Measurements from ENCODE around the gene SPATS1. TPM values are rescaled to one million over a fixed set of nuclear protein-coding genes. Genes with fewer than 3 reads are reported as not detected.

Gene SPATS1
- total RNA-seq, 4 donors from 2014 or later, result not detected

DNA sequence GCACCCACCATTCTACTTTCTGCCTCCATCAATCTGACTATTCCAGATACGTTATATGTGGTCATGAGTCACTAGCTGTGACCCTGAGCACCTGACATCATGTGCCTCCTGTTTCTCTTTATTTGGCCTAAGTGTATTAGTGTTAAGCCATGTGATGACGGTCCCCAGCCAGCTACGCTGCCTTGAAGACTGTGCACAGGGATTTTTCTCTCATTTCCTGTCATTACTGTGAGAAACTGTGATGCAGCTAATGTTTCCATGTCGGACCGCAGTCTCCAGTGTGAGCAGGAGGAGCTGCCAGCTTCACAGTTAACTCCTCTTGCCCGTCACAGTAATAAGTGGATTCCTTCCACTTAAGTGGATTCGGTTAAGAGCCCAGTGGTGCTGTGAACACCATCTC lies 9.9 kb upstream of the SPATS1 start:
- no peaks in the 10 kb centered on the region for H3K36me3 ChIP-seq
- no peak for ATAC-seq
- no peaks in the 10 kb centered on the region for H3K4me1 ChIP-seq
- H3K27ac ChIP-seq, result no peak overlapping the region
- no peak for DNase-seq
- TF ChIP-seq, protein P1, sequence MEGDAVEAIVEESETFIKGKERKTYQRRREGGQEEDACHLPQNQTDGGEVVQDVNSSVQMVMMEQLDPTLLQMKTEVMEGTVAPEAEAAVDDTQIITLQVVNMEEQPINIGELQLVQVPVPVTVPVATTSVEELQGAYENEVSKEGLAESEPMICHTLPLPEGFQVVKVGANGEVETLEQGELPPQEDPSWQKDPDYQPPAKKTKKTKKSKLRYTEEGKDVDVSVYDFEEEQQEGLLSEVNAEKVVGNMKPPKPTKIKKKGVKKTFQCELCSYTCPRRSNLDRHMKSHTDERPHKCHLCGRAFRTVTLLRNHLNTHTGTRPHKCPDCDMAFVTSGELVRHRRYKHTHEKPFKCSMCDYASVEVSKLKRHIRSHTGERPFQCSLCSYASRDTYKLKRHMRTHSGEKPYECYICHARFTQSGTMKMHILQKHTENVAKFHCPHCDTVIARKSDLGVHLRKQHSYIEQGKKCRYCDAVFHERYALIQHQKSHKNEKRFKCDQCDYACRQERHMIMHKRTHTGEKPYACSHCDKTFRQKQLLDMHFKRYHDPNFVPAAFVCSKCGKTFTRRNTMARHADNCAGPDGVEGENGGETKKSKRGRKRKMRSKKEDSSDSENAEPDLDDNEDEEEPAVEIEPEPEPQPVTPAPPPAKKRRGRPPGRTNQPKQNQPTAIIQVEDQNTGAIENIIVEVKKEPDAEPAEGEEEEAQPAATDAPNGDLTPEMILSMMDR (IDR thresholded peaks at IDR 0.05 in 4 of 5, conservative IDR thresholded peaks at IDR 0.05 in 1 of 5), result no peak
- TF ChIP-seq POLR2A (IDR thresholded peaks at IDR 0.05), result no peak
- intact Hi-C loops (cut with DNase I; ENCODE audit: low total_unique reads) (no loop called here), in situ Hi-C loops (cut with MboI; ENCODE audit: low sequenced_read_pairs in 4 of 4) (loop anchor here in 2 of 4 donors (25.0 kb wide), 1 partner anchor 170 kb away; the partner anchor contains the start of gene CAPN11 (in 2 of the 2))
- H3K4me3 ChIP-seq, result no peak overlapping the region
- peaks cover 5 to 18% (median 9%) of the 10 kb centered on the region in 3 donors for H3K27me3 ChIP-seq
- no peaks in the 10 kb centered on the region for H3K9me3 ChIP-seq

DNA sequence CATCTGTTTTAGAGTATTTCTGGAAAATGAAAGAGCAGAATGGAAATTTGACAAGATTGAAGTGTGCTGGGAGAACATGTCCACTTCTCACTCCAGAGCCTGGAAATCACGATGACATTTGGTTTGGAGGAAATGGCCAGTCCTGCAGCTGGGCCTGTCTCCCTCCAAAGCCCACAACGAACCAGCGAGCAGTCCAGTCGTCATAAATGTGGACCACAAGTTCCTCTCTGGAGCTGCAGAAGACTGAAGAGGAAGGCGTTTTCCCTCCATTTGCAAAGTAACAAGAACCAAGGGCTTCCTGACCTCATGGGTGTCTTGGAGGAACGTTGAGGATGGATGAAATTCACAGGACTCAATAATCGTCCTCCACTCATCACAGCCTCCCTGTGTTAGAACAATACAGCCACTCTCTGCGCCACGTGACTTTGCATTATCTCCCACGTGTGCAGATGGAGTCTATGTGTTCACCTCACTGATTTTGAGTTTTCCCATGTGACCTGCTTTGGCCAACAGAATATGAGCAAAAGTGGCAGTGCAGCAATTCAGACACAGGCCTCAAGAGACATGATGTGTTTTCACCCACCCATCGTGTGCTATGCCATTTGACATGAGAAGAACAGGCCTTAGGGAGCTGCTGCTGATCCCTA lies 9.1 kb upstream of the SPATS1 start:
- no peak for ATAC-seq
- in situ Hi-C loops (cut with MboI; ENCODE audit: low sequenced_read_pairs in 4 of 4) (loop anchor here in 2 of 4 donors (25.0 kb wide), 1 partner anchor 171 kb away; the partner anchor contains the start of gene CAPN11 (in 2 of the 2)), intact Hi-C loops (cut with DNase I; ENCODE audit: low total_unique reads) (no loop called here)
- Histone ChIP-seq H3K27me3 (peaks cover 5 to 18% (median 9%) of the 10 kb centered on the region in 3 donors), H3K36me3 (no peaks in the 10 kb centered on the region), H3K9me3 (no peaks in the 10 kb centered on the region), H3K4me1 (no peaks in the 10 kb centered on the region), H3K4me3 (no peak overlapping the region), H3K27ac (no peak overlapping the region)
- no peak for DNase-seq
- TF ChIP-seq, protein P1 (IDR thresholded peaks at IDR 0.05 in 4 of 5, conservative IDR thresholded peaks at IDR 0.05 in 1 of 5), result no peak
- TF ChIP-seq POLR2A (IDR thresholded peaks at IDR 0.05), result no peak

DNA sequence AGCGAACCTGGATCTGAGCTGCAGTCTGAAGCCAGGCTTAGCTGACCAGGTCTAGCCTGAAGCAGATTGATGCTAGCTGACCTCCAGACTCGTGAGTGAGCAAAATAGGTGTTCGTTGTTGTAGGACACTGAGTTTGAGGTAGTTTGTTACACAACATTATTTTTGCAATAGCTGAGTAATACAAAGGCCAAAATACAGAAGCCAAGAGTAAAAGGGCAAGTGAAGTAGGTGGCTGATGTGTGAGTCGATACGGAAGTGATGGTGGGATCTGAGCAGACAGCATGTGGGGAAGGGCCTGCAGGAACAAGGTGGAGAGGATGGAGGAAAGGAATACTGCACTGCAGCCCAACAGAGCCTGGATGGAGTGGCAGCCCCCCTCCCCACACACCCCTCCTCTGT lies 8.5 kb upstream of the SPATS1 start:
- Histone ChIP-seq H3K27me3 (peaks cover 5 to 18% (median 9%) of the 10 kb centered on the region in 3 donors), H3K4me1 (no peaks in the 10 kb centered on the region), H3K9me3 (no peaks in the 10 kb centered on the region), H3K27ac (no peak overlapping the region), H3K36me3 (no peaks in the 10 kb centered on the region), H3K4me3 (no peak overlapping the region)
- DNase-seq, result no peak
- intact Hi-C loops (cut with DNase I; ENCODE audit: low total_unique reads), result no loop called here
- TF ChIP-seq, protein P1 (IDR thresholded peaks at IDR 0.05 in 4 of 5, conservative IDR thresholded peaks at IDR 0.05 in 1 of 5), result no peak
- no peak for TF ChIP-seq POLR2A (IDR thresholded peaks at IDR 0.05)
- in situ Hi-C loops (cut with MboI; ENCODE audit: low sequenced_read_pairs in 4 of 4), result loop anchor here in 2 of 4 donors (25.0 kb wide), 1 partner anchor 172 kb away; the partner anchor contains the start of gene CAPN11 (in 2 of the 2)
- ATAC-seq, result no peak

DNA sequence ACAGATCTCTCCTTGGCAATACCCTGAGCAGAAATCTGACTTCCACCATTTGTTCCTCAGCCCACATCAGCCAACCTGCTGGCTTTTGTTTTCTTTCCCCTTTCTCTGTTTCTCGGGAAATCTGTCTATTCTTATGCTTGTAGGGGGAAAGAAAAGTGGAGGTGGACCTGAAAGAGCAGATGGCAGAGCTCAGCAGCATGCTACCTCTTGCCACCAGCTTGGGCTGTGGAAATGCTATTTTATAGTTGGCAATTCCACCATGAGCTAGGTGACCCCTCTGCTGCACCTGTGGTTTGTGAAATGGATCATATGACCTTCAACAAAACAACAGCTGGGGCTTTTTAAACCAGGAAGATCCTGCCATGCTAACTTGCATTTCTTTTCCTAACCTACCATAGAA lies 6.8 kb upstream of the SPATS1 start:
- DNase-seq (no peak), ATAC-seq (no peak)
- no peaks in the 10 kb centered on the region for H3K9me3 ChIP-seq
- no peak overlapping the region for H3K27ac ChIP-seq
- no peak overlapping the region for H3K4me3 ChIP-seq
- H3K27me3 ChIP-seq, result peaks cover 2 to 8% (median 5%) of the 10 kb centered on the region in 3 donors
- intact Hi-C loops (cut with DNase I; ENCODE audit: low total_unique reads), result loop anchor here (5.0 kb wide), 2 partner anchors 163 to 238 kb away; no protein-coding TSS in a partner anchor
- TF ChIP-seq, protein P1 (IDR thresholded peaks at IDR 0.05 in 4 of 5, conservative IDR thresholded peaks at IDR 0.05 in 1 of 5), result no peak
- no peak for TF ChIP-seq POLR2A (IDR thresholded peaks at IDR 0.05)
- no peaks in the 10 kb centered on the region for H3K4me1 ChIP-seq
- in situ Hi-C loops (cut with MboI; ENCODE audit: low sequenced_read_pairs in 4 of 4), result loop anchor here in 2 of 4 donors (5.0 to 25.0 kb wide), 2 partner anchors 68 to 173 kb away; partner anchors contain the start of genes CAPN11 (in 2 of the 2) and NFKBIE (in 1 of the 2)
- H3K36me3 ChIP-seq, result no peaks in the 10 kb centered on the region

Measured in gastrocnemius medialis (tissue), 4 donors.